A549 (cell line): ENCODE results near the gene GPANK1. TPM values are rescaled to one million over a fixed set of nuclear protein-coding genes. Genes with fewer than 3 reads are reported as not detected.

Source experiments
- ATAC-seq, 2 experiments: fragments of 200-7000 bp in 1 of 2; fragments of >200 bp in 1 of 2; cut with Nextera tagmentation in 1 of 2; cut with Tn5 transposase in 1 of 2; 3 replicates each; pipeline versions ENCODE4 v1.8.0 to v1.9.1; 2018 to 2020; ENCODE audit warnings: mild to moderate bottlenecking in 1 of 2, moderate library complexity in 1 of 2
- CTCF ChIA-PET: fragments of 300-600 bp; sonication (Branson Sonifier 250); formaldehyde crosslinking; extraction: SDS; loops from one replicate; lab custom pipeline; 2021; ENCODE audit warnings: antibody characterized with exemption, inconsistent platforms; lab: Yijun Ruan, JAX
- POLR2A ChIA-PET: fragments of 350-600 bp; formaldehyde crosslinking; extraction: SDS; loops from one replicate; lab custom pipeline; 2021; ENCODE audit warnings: antibody characterized with exemption, inconsistent platforms; lab: Yijun Ruan, JAX
- DNase-seq, 2 experiments: peaks; one replicate each; pipeline versions ENCODE4 v3.0.0 to v3.0.0-alpha.2; 2011 to 2016; ENCODE audit warnings: low read depth in 1 of 2, low spot score in 1 of 2
- FAIRE-seq: peaks from 2 replicates; lab custom pipeline; 2011; peaks lifted over from hg19 to GRCh38; lab: Jason Lieb, UNC
- H3K27ac ChIP-seq, 2 experiments: fragments of >200 bp; sonication (Bioruptor Twin); formaldehyde crosslinking; 3 replicates each; pipeline ENCODE4 v1.5.1; 2016 to 2017
- H3K4me1 ChIP-seq: fragments of >200 bp; sonication (Bioruptor Twin); formaldehyde crosslinking; 3 replicates; pipeline ENCODE4 v1.6.1; 2016
- H3K4me2 ChIP-seq: fragments of >200 bp; sonication (Bioruptor Twin); formaldehyde crosslinking; 3 replicates; pipeline ENCODE4 v1.6.1; 2016
- H3K4me3 ChIP-seq: fragments of >200 bp; sonication (Bioruptor Twin); formaldehyde crosslinking; 3 replicates; pipeline ENCODE4 v1.5.1; 2016
- H3K9me3 ChIP-seq: fragments of >200 bp; sonication (Bioruptor Twin); formaldehyde crosslinking; 3 replicates; pipeline ENCODE4 v1.6.1; 2016
- ATOH8 ChIP-seq: fragments of 250-450 bp; sonication (Bioruptor Pico); IDR thresholded peaks from 2 replicates; pipeline ENCODE4 v1.5.0; 2020; ENCODE audit warnings: low read depth, mild to moderate bottlenecking, moderate library complexity
- BCL3 ChIP-seq: fragments of >200 bp; sonication (Bioruptor Twin); formaldehyde crosslinking; IDR thresholded peaks from 3 replicates; pipeline ENCODE4 v1.6.1; 2016
- BHLHE40 ChIP-seq: IDR thresholded peaks from 2 replicates; pipeline ENCODE4 v1.6.1; 2012; ENCODE audit warnings: low read depth, low read length, inconsistent platforms
- CBX8 ChIP-seq: fragments of 200-600 bp; sonication (generic); IDR thresholded peaks from 2 replicates; pipeline ENCODE4 v1.6.1; 2016
- CHD4 ChIP-seq: fragments of 200-600 bp; sonication (generic); IDR thresholded peaks from 2 replicates; pipeline ENCODE4 v1.6.1; 2016; ENCODE audit warnings: antibody characterized with exemption, mild to moderate bottlenecking, borderline replicate concordance
- EHF ChIP-seq: fragments of 250-450 bp; sonication (Bioruptor Pico); IDR thresholded peaks from 2 replicates; pipeline ENCODE4 v1.5.0; 2020; ENCODE audit warnings: mild to moderate bottlenecking
- EHMT2 ChIP-seq: fragments of 200-600 bp; sonication (generic); IDR thresholded peaks from 2 replicates; pipeline ENCODE4 v1.6.1; 2016; ENCODE audit warnings: antibody characterized with exemption, low read depth, mild to moderate bottlenecking, moderate library complexity
- ELK1 ChIP-seq: fragments of 150-350 bp; IDR thresholded peaks from 2 replicates; pipeline ENCODE4 v1.6.1; 2014; ENCODE audit warnings: low read depth, mild to moderate bottlenecking, low read length
- ESRRA ChIP-seq: fragments of 150-350 bp; IDR thresholded peaks from 2 replicates; pipeline ENCODE4 v1.6.1; 2014; ENCODE audit warnings: mild to moderate bottlenecking, low read length, borderline replicate concordance
- FOSL2 ChIP-seq, 2 experiments: fragments of 450-650 bp in 1 of 2; fragments of >200 bp in 1 of 2; sonication (Bioruptor Twin) in 1 of 2; formaldehyde crosslinking; IDR thresholded peaks; 2 replicates each; pipeline versions ENCODE4 v1.5.0 to v1.6.1; 2016 to 2020; ENCODE audit warnings: mild to moderate bottlenecking in 1 of 2, moderate library complexity in 1 of 2
- FOXS1 ChIP-seq: fragments of 250-450 bp; sonication (Bioruptor Pico); IDR thresholded peaks from 2 replicates; pipeline ENCODE4 v1.5.0; 2020; ENCODE audit warnings: mild to moderate bottlenecking, moderate library complexity
- HMGXB4 ChIP-seq: fragments of 250-450 bp; sonication (Bioruptor Pico); IDR thresholded peaks from 2 replicates; pipeline ENCODE4 v1.5.0; 2021; ENCODE audit warnings: mild to moderate bottlenecking, moderate library complexity, borderline replicate concordance
- HOXB13 ChIP-seq: fragments of 250-450 bp; sonication (Bioruptor Pico); IDR thresholded peaks from 2 replicates; pipeline ENCODE4 v1.5.0; 2020; ENCODE audit warnings: low read depth, mild to moderate bottlenecking, moderate library complexity
- HOXB5 ChIP-seq: fragments of 250-450 bp; sonication (Bioruptor Pico); IDR thresholded peaks from 2 replicates; pipeline ENCODE4 v1.5.0; 2020; ENCODE audit warnings: mild to moderate bottlenecking, moderate library complexity
- JUN ChIP-seq, 2 experiments: fragments of >200 bp; sonication (Bioruptor Twin); formaldehyde crosslinking; IDR thresholded peaks; 2 replicates in 1 of 2; 3 replicates in 1 of 2; pipeline ENCODE4 v1.6.1; 2016 to 2017
- JUNB ChIP-seq: fragments of >200 bp; sonication (Bioruptor Twin); formaldehyde crosslinking; IDR thresholded peaks from 2 replicates; pipeline ENCODE4 v1.6.1; 2016
- KDM5A ChIP-seq: fragments of 200-600 bp; sonication (generic); IDR thresholded peaks from 2 replicates; pipeline ENCODE4 v1.6.1; 2016; ENCODE audit warnings: antibody characterized with exemption, mild to moderate bottlenecking
- MAFK ChIP-seq: fragments of 450-650 bp; IDR thresholded peaks from 2 replicates; pipeline ENCODE4 v1.6.1; 2014; ENCODE audit not compliant: partially characterized antibody
- MAX ChIP-seq: IDR thresholded peaks from 2 replicates; pipeline ENCODE4 v1.6.1; 2012
- NFE2L2 ChIP-seq: fragments of 150-350 bp; conservative IDR thresholded peaks from 2 replicates; pipeline ENCODE4 v1.6.1; 2014; ENCODE audit warnings: low read length
- NR3C1 ChIP-seq: fragments of >200 bp; sonication (Bioruptor Twin); formaldehyde crosslinking; IDR thresholded peaks from 3 replicates; pipeline ENCODE4 v1.6.1; 2017
- PHF8 ChIP-seq: fragments of 200-600 bp; sonication (generic); IDR thresholded peaks from 2 replicates; pipeline ENCODE4 v1.6.1; 2016; ENCODE audit warnings: low read depth, mild to moderate bottlenecking, antibody characterized with exemption, moderate library complexity, borderline replicate concordance
- POLR2A ChIP-seq: IDR thresholded peaks from 2 replicates; pipeline ENCODE4 v1.6.1; 2012; ENCODE audit warnings: mild to moderate bottlenecking, low read length
- POLR2AphosphoS2 ChIP-seq: conservative IDR thresholded peaks from 2 replicates; pipeline ENCODE4 v1.6.1; 2012; ENCODE audit warnings: low read length, improper control_type of control experiment, inconsistent platforms
- RARB ChIP-seq: fragments of 250-450 bp; sonication (Bioruptor Pico); IDR thresholded peaks from 2 replicates; pipeline ENCODE4 v1.8.0; 2021; ENCODE audit warnings: mild to moderate bottlenecking, moderate library complexity
- RFX5 ChIP-seq: fragments of 450-650 bp; IDR thresholded peaks from 2 replicates; pipeline ENCODE4 v1.7.1; 2014; ENCODE audit warnings: antibody characterized with exemption, mild to moderate bottlenecking, moderate library complexity
- SREBF2 ChIP-seq: fragments of 450-650 bp; IDR thresholded peaks from 2 replicates; pipeline ENCODE4 v1.6.1; 2014; ENCODE audit warnings: mild to moderate bottlenecking, moderate library complexity
- USF2 ChIP-seq: fragments of 450-650 bp; IDR thresholded peaks from 2 replicates; pipeline ENCODE4 v1.6.1; 2014; ENCODE audit warnings: antibody characterized with exemption
- ZC3H11A ChIP-seq: fragments of 450-650 bp; IDR thresholded peaks from 2 replicates; pipeline ENCODE4 v1.6.1; 2014; ENCODE audit warnings: antibody characterized with exemption, mild to moderate bottlenecking
- ZNF302 ChIP-seq: fragments of 250-450 bp; sonication (Bioruptor Pico); IDR thresholded peaks from 2 replicates; pipeline ENCODE4 v1.9.0; 2021; ENCODE audit warnings: inconsistent platforms, mild to moderate bottlenecking, moderate library complexity
- WGBS: methylation state at CpG from one replicate; pipeline ENCODE4 v1.1.6; 2017; ENCODE audit errors: missing lambda C conversion rate; 5-methylcytosine and 5-hydroxymethylcytosine counted together
- polyA plus RNA-seq, 4 experiments: library from polyadenylated mRNA; depleted of rRNA in 3 of 4; stranded (reverse); fragments of >200 nt; fragmentation: RNase III in 1 of 4; extraction: RNeasy Plus Mini Kit Qiagen cat#74134 plus additional on column Dnase treatment in 1 of 4; gene quantifications; 2 replicates in 3 of 4; 3 replicates in 1 of 4; pipeline ENCODE4 v1.2.3, GENCODE V29; 2011 to 2017

The GPANK1 gene
- polyA plus RNA-seq, 2 of the 4 experiments (the other 2 are of a cell fraction), result 11.0 TPM

GRCh38 chr6:31666337-31666965 lies 1.7 kb upstream of the GPANK1 start:
- ATAC-seq (no peak), FAIRE-seq (no peak), DNase-seq (no peak)
- peaks cover 19% of the 10 kb centered on the region for H3K4me1 ChIP-seq
- H3K4me3 ChIP-seq, result peak overlapping the region; percentile 83
- H3K4me2 ChIP-seq, result peak overlapping the region; percentile 94
- TF ChIP-seq SREBF2, result no peak
- no peak for TF ChIP-seq JUN (IDR thresholded peaks at IDR 0.05)
- TF ChIP-seq FOSL2 (IDR thresholded peaks at IDR 0.05), result no peak
- TF ChIP-seq FOSL2 (CRISPR knock-in tag; IDR thresholded peaks at IDR 0.05), result no peak
- no peak for TF ChIP-seq ELK1
- POLR2A ChIA-PET, result no interaction called here
- WGBS, result 1% methylated on average over 11 of the region's 15 CpGs
- CTCF ChIA-PET, result no interaction called here
- no peaks in the 10 kb centered on the region for H3K9me3 ChIP-seq
- peak overlapping the region; percentile 90 to 97 for H3K27ac ChIP-seq

GRCh38 chr6:31665501-31666336 lies 922 bp upstream of the GPANK1 start, which contains the start of gene CSNK2B:
CSNK2B (plus strand) TSS chr6:31666080; CDS start chr6:31666832, 752 bp downstream.
- peak within 1 kb of the TSS; percentile 90 to 97 for H3K27ac ChIP-seq
- ChIA-PET CTCF (no interaction called here), POLR2A (interaction anchor here (0.5 to 2.5 kb wide), 5 partner anchors 11 to 162 kb away, joined by 3 to 14 read pairs (median 6); partner anchors contain the start of genes BAG6, HSPA1B and VWA7)
- peak; percentile 88 to 91 for ATAC-seq
- peak; percentile 94 to 96 for DNase-seq
- FAIRE-seq, result no peak
- H3K4me1 ChIP-seq, result peaks cover 24% of the 10 kb centered on the region
- peak within 1 kb of the TSS; percentile 83 for H3K4me3 ChIP-seq
- H3K9me3 ChIP-seq, result no peaks in the 10 kb centered on the region
- under 1% methylated on average over 25 of the region's 63 CpGs for WGBS
- peak within 1 kb of the TSS; percentile 94 for H3K4me2 ChIP-seq
- TF ChIP-seq MAFK (no peak), PHF8 (peak; percentile 53), BHLHE40 (no peak), HOXB13 (CRISPR knock-in tag) (no peak), RFX5 (no peak), ESRRA (no peak), ATOH8 (no peak), KDM5A (no peak), RARB (no peak), FOXS1 (no peak), HOXB5 (CRISPR knock-in tag) (no peak), EHF (no peak), HMGXB4 (CRISPR knock-in tag) (no peak), MAX (peak; percentile 44; the same call in 1 of the 2 replicates), JUNB (no peak), CBX8 (no peak), POLR2AphosphoS2 (no peak), SREBF2 (no peak), ZNF302 (CRISPR knock-in tag) (no peak), ZC3H11A (no peak), NR3C1 (no peak), FOSL2 (IDR thresholded peaks at IDR 0.05) (no peak), FOSL2 (CRISPR knock-in tag; IDR thresholded peaks at IDR 0.05) (no peak), EHMT2 (no peak), CHD4 (no peak), JUN (IDR thresholded peaks at IDR 0.05) (peak in 1 of 2 experiments; percentile 68; a peak in 3 of 5 replicates), POLR2A (peak; percentile 49), USF2 (peak; percentile 46; the same call in 1 of the 2 replicates), BCL3 (0 out of 3 replicates have a peak, but pooled peaks have one; percentile 41), NFE2L2 (no peak)
